22Rv1 (cell line): ENCODE results near the gene INSC.

Experiments
- H3K27ac ChIP-seq: fragments of 450-650 bp; 2 replicates; pipeline ENCODE4 v1.5.1; 2017
- CTCF ChIP-seq: fragments of 450-650 bp; IDR thresholded peaks from 2 replicates; pipeline ENCODE4 v1.5.1; 2017; ENCODE audit warnings: mild to moderate bottlenecking
- ZFX ChIP-seq: fragments of 450-650 bp; IDR thresholded peaks from 2 replicates; pipeline ENCODE4 v1.6.1; 2017; ENCODE audit warnings: antibody characterized with exemption, borderline replicate concordance

Gene INSC

DNA sequence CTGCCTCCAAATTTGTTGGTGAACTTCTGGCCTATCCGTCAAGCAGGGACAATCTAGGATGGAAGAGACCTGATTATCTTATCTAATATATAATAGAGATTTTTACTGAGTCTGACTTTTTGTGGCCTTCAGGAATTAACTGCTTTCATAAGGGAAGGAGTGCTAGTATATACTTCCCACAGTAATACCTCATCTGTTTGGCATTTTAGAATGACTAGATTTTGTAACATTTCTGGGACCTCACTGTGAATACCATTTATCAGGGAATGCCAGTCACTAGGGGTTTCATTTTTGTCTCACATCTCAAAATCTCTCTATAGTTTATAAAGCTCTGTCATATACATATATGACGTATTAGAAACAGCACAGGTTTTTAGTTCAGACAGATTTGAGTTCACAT lies 114.3 kb downstream of the INSC start:
- TF ChIP-seq CTCF = no peak
- no peak for TF ChIP-seq ZFX
- H3K27ac ChIP-seq = no peak overlapping the region

DNA sequence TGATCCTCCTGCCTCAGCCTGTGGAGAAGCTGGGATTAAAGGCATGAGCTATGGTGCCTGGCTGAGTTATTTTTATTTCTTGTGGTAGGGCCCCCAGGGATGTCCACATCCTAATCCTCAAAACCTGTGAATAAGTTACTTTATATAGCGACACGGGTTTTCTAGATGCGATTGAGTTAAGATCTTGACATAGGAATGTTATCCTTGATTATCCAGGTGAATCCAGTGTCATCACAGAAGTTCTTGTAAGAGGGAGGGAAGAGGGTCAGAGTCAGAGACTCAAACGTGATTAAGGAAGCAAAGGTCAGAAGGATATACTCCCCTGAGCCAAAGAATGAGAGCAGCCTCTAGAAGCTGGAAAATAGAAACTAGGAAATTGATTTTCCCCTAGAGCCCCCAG lies 117.8 kb downstream of the INSC start:
- H3K27ac ChIP-seq = no peak overlapping the region
- TF ChIP-seq CTCF = no peak
- no peak for TF ChIP-seq ZFX

DNA sequence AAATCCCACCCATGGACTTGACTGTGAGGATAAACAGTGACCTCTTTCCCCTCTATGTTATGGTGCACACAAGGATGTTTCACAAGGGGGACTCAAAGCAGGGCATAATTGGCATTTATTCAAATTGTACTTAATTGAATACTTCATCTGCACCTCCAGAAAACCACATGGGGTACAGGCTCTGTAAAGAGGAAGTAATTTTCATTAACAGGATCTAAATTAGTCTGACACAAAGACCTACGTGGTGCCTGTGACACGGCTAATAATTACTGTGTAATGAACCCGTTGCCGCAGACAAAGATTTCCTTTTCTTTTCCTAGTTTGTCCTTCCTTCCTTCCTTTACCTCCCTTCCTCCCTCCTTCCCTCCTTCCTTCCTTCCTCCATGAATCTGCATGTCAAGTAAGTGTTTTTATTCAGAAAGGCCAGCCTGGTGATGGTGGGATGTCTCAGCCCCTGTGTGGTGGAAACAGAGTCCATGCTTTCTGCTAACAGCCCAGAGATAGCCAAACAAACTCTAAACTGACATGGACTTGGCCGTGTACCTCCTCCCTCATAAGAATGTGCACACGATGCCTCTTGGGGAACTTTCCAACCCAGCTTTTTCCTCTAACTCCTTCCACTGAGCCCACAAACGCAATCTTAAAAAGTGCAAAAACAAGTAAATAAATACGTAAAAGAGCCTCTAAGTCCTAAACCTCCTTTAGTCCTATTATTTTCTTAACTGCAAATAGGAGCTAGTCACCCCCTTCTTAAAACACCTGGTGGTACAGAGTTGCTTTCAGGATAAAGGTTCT lies 118.8 kb downstream of the INSC start:
- no peak overlapping the region for H3K27ac ChIP-seq
- TF ChIP-seq ZFX (no peak), CTCF (no peak)

DNA sequence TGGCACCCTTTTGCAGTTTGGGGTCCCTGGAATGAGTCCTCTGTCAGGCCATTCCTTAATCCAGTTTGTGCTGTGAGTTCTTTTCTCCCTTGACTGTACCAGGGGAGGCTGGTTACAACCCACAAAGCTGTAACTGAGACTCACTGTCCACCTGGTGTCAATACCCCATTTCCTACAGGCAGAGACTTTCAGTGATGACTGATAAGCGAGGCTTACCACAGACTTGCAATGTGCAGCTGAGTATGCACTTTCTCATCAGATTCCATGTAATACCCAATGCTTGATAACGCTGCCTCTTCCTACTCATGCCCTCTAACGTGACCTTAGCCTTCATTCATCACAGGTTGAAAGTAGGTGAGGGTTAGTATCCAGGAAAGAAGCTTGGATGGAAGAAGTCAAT lies 120.1 kb downstream of the INSC start:
- no peak overlapping the region for H3K27ac ChIP-seq
- TF ChIP-seq CTCF = no peak
- no peak for TF ChIP-seq ZFX

GRCh38 chr11:15236559-15236958 lies 121.8 kb downstream of the INSC start:
- TF ChIP-seq CTCF (no peak), ZFX (no peak)
- no peak overlapping the region for H3K27ac ChIP-seq

- no peak overlapping the region for H3K27ac ChIP-seq
- TF ChIP-seq ZFX (no peak), CTCF (no peak)
Observed at GRCh38 chr11:15238856-15239255, 124.1 kb downstream of the INSC start.

- no peak overlapping the region for H3K27ac ChIP-seq
- TF ChIP-seq CTCF = no peak
- TF ChIP-seq ZFX = no peak
Observed at GRCh38 chr11:15248749-15249148, 134.0 kb downstream of the INSC start.
